GM23338 (cell line): ENCODE measurements around the gene BLOC1S1. TPM values are rescaled to one million over a fixed set of nuclear protein-coding genes. Genes with fewer than 3 reads are reported as not detected.
A peak's percentile ranks its signal among the peaks of the same experiment; 100 is the strongest.

Experiments used
- ATAC-seq: fragments of 200-7000 bp; cut with Tn5 transposase; 3 replicates; pipeline ENCODE4 v1.9.1; 2020
- DNase-seq: peaks from one replicate; pipeline ENCODE4 v3.0.0-alpha.2; 2015; ENCODE audit warnings: low spot score
- H2AFZ ChIP-seq: fragments of 200-600 bp; sonication (generic); 2 replicates; pipeline ENCODE4 v1.8.0; 2016; ENCODE audit warnings: antibody characterized with exemption, mild to moderate bottlenecking, moderate library complexity
- H3F3A ChIP-seq: fragments of 200-600 bp; sonication (generic); replicated peaks from 2 replicates; pipeline ENCODE4 v1.8.0; 2017; ENCODE audit warnings: antibody characterized with exemption, mixed run types, low read depth
- H3K27ac ChIP-seq: fragments of 200-600 bp; sonication (generic); 2 replicates; pipeline ENCODE4 v1.6.1; 2016; ENCODE audit warnings: low read depth
- H3K27me3 ChIP-seq: fragments of 200-600 bp; sonication (generic); 2 replicates; pipeline ENCODE4 v1.8.0; 2016; ENCODE audit warnings: mild to moderate bottlenecking, mixed run types, moderate library complexity; ENCODE audit not compliant: insufficient read depth
- H3K36me3 ChIP-seq: fragments of 200-600 bp; sonication (generic); 2 replicates; pipeline ENCODE4 v1.8.0; 2016; ENCODE audit warnings: mild to moderate bottlenecking; ENCODE audit not compliant: insufficient read depth
- H3K4me1 ChIP-seq: fragments of 200-600 bp; sonication (generic); 2 replicates; pipeline ENCODE4 v1.8.0; 2016; ENCODE audit warnings: mild to moderate bottlenecking, moderate library complexity; ENCODE audit not compliant: insufficient read depth
- H3K4me2 ChIP-seq: fragments of 200-600 bp; sonication (generic); 2 replicates; pipeline ENCODE4 v1.7.1; 2017; ENCODE audit warnings: mixed run types
- H3K4me3 ChIP-seq: fragments of 200-600 bp; sonication (generic); 2 replicates; pipeline ENCODE4 v1.6.1; 2016; ENCODE audit warnings: mixed run types
- H3K79me2 ChIP-seq: fragments of 200-600 bp; sonication (generic); replicated peaks from 2 replicates; pipeline ENCODE4 v1.8.0; 2017; ENCODE audit warnings: mild to moderate bottlenecking; ENCODE audit not compliant: insufficient read depth
- H3K9me2 ChIP-seq: fragments of 200-600 bp; sonication (generic); 2 replicates; pipeline ENCODE4 v1.8.0; 2017; ENCODE audit not compliant: insufficient read depth
- H4K20me1 ChIP-seq: fragments of 200-600 bp; sonication (generic); replicated peaks from 2 replicates; pipeline ENCODE4 v1.8.0; 2017; ENCODE audit warnings: mild to moderate bottlenecking; ENCODE audit not compliant: insufficient read depth
- H3K27ac Mint-ChIP-seq: 2 replicates; pipeline ENCODE4 v1.8.0; 2020; ENCODE audit warnings: inconsistent platforms, mild to moderate bottlenecking, moderate library complexity, mixed read lengths
- H3K27me3 Mint-ChIP-seq: 3 replicates; pipeline ENCODE4 v1.8.0; 2022; ENCODE audit warnings: low read depth, mild to moderate bottlenecking, moderate library complexity, mixed read lengths, inconsistent platforms; ENCODE audit not compliant: insufficient read depth, poor library complexity
- H3K36me3 Mint-ChIP-seq: 3 replicates; pipeline ENCODE4 v1.8.0; 2021; ENCODE audit warnings: low read depth, mild to moderate bottlenecking, inconsistent platforms, moderate library complexity, mixed read lengths
- H3K4me1 Mint-ChIP-seq: 3 replicates; pipeline ENCODE4 v1.8.0; 2020; ENCODE audit warnings: mild to moderate bottlenecking, inconsistent platforms, mixed read lengths
- H3K4me3 Mint-ChIP-seq: 3 replicates; pipeline ENCODE4 v1.8.0; 2021; ENCODE audit warnings: moderate library complexity, mild to moderate bottlenecking, inconsistent platforms, mixed read lengths
- H3K9me3 Mint-ChIP-seq: 3 replicates; pipeline ENCODE4 v1.8.0; 2020; ENCODE audit warnings: moderate library complexity, mild to moderate bottlenecking, inconsistent platforms, mixed read lengths
- EZH2phosphoT487 ChIP-seq: fragments of 200-600 bp; sonication (generic); IDR thresholded peaks from one replicate; pipeline ENCODE4 v1.8.1; 2018; ENCODE audit warnings: antibody characterized with exemption; ENCODE audit not compliant: unreplicated experiment
- JUNB ChIP-seq: IDR thresholded peaks from one replicate; pipeline ENCODE4 v1.6.1; 2016; ENCODE audit warnings: antibody characterized with exemption; ENCODE audit not compliant: unreplicated experiment
- POLR2AphosphoS5 ChIP-seq: IDR thresholded peaks from 2 replicates; pipeline ENCODE4 v1.6.1; 2016; ENCODE audit warnings: antibody characterized with exemption, low read depth
- ZNF114 ChIP-seq: fragments of 250-450 bp; sonication (Bioruptor Pico); IDR thresholded peaks from 2 replicates; pipeline ENCODE4 v1.5.0; 2020; ENCODE audit warnings: mild to moderate bottlenecking, moderate library complexity
- polyA plus RNA-seq: library from polyadenylated mRNA; unstranded; fragments of >200 nt; fragmentation: Nextera tagmentation; extraction: Ambion mirVana; gene quantifications from 2 replicates; pipeline ENCODE4 v1.2.1, GENCODE V29; 2016
- total RNA-seq: library from RNA; depleted of rRNA; stranded (reverse); fragments of >200 nt; shearing (Covaris generic); gene quantifications from 2 replicates; pipeline ENCODE4 v1.2.3, GENCODE V29; 2014
- TF ChIP-seq, protein P1 (sequence below), 2 experiments: fragments of 200-600 bp in 1 of 2; sonication (generic) in 1 of 2; conservative IDR thresholded peaks; 2 replicates each; pipeline versions ENCODE4 v1.5.1 to v1.6.1; 2016 to 2017; ENCODE audit warnings: antibody characterized with exemption in 2 of 2, low read depth in 2 of 2, mild to moderate bottlenecking in 2 of 2, moderate library complexity in 1 of 2
- TF ChIP-seq, protein P2 (sequence below): fragments of 250-450 bp; sonication (Bioruptor Pico); IDR thresholded peaks from 2 replicates; pipeline ENCODE4 v1.5.0; 2020; ENCODE audit warnings: mild to moderate bottlenecking, moderate library complexity
- TF ChIP-seq, protein P3 (sequence below): IDR thresholded peaks from 2 replicates; pipeline ENCODE4 v1.6.1; 2016; ENCODE audit warnings: antibody characterized with exemption

Gene BLOC1S1
- total and polyA plus RNA-seq, 2 experiments from 2014 or later, result 68.3 to 174 TPM

DNA sequence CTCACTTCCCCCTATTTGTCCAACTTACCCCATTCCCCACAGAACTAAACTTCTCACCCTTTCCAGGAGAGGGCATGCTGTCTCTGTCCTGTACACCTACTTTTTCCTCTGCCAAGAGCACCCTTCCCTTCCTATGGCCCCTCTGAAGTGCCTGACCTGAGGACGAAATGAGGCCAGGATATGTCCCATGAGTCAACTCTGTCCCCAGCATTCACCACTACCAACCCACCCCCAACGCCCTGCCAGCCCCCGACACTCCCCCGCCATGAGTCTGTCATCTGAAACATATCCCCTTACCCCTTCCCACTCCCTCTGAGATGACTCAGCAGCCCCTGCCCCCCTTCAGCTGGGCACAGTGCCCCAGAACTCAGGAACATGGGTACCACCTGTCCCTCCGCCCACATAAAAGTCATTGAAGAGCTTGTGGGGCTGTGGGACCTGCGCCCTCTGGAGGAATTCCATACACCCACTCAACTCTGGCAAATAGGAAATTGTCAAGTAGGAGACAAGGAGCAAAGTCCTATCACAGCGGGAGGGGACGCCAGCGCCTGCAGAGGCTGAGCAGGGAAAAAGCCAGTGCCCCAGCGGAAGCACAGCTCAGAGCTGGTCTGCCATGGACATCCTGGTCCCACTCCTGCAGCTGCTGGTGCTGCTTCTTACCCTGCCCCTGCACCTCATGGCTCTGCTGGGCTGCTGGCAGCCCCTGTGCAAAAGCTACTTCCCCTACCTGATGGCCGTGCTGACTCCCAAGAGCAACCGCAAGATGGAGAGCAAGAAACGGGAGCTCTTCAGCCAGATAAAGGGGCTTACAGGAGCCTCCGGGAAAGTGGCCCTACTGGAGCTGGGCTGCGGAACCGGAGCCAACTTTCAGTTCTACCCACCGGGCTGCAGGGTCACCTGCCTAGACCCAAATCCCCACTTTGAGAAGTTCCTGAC lies 34.4 kb upstream of the BLOC1S1 start:
- ATAC-seq (peak; percentile 94), DNase-seq (peak; percentile 94)
- no peaks in the 10 kb centered on the region for H4K20me1 ChIP-seq
- no peak overlapping the region for H3K27ac Mint-ChIP-seq
- H3K36me3 ChIP-seq, result no peaks in the 10 kb centered on the region
- 0 out of 2 replicates have a peak, but pooled peaks cover 2% of the 10 kb centered on the region for H3K9me2 ChIP-seq
- H3K27me3 Mint-ChIP-seq, result peaks cover 20% of the 10 kb centered on the region
- H3K4me1 ChIP-seq, result peaks cover 6% of the 10 kb centered on the region; the same call in 1 of the 2 replicates
- TF ChIP-seq POLR2AphosphoS5, result 0 out of 2 replicates have a peak, but pooled peaks have one; percentile 19
- TF ChIP-seq, protein P1, sequence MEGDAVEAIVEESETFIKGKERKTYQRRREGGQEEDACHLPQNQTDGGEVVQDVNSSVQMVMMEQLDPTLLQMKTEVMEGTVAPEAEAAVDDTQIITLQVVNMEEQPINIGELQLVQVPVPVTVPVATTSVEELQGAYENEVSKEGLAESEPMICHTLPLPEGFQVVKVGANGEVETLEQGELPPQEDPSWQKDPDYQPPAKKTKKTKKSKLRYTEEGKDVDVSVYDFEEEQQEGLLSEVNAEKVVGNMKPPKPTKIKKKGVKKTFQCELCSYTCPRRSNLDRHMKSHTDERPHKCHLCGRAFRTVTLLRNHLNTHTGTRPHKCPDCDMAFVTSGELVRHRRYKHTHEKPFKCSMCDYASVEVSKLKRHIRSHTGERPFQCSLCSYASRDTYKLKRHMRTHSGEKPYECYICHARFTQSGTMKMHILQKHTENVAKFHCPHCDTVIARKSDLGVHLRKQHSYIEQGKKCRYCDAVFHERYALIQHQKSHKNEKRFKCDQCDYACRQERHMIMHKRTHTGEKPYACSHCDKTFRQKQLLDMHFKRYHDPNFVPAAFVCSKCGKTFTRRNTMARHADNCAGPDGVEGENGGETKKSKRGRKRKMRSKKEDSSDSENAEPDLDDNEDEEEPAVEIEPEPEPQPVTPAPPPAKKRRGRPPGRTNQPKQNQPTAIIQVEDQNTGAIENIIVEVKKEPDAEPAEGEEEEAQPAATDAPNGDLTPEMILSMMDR (conservative IDR thresholded peaks at IDR 0.05; ENCODE audit: low read depth in 2 of 2), result peak; percentile 63 to 73
- TF ChIP-seq, protein P2, sequence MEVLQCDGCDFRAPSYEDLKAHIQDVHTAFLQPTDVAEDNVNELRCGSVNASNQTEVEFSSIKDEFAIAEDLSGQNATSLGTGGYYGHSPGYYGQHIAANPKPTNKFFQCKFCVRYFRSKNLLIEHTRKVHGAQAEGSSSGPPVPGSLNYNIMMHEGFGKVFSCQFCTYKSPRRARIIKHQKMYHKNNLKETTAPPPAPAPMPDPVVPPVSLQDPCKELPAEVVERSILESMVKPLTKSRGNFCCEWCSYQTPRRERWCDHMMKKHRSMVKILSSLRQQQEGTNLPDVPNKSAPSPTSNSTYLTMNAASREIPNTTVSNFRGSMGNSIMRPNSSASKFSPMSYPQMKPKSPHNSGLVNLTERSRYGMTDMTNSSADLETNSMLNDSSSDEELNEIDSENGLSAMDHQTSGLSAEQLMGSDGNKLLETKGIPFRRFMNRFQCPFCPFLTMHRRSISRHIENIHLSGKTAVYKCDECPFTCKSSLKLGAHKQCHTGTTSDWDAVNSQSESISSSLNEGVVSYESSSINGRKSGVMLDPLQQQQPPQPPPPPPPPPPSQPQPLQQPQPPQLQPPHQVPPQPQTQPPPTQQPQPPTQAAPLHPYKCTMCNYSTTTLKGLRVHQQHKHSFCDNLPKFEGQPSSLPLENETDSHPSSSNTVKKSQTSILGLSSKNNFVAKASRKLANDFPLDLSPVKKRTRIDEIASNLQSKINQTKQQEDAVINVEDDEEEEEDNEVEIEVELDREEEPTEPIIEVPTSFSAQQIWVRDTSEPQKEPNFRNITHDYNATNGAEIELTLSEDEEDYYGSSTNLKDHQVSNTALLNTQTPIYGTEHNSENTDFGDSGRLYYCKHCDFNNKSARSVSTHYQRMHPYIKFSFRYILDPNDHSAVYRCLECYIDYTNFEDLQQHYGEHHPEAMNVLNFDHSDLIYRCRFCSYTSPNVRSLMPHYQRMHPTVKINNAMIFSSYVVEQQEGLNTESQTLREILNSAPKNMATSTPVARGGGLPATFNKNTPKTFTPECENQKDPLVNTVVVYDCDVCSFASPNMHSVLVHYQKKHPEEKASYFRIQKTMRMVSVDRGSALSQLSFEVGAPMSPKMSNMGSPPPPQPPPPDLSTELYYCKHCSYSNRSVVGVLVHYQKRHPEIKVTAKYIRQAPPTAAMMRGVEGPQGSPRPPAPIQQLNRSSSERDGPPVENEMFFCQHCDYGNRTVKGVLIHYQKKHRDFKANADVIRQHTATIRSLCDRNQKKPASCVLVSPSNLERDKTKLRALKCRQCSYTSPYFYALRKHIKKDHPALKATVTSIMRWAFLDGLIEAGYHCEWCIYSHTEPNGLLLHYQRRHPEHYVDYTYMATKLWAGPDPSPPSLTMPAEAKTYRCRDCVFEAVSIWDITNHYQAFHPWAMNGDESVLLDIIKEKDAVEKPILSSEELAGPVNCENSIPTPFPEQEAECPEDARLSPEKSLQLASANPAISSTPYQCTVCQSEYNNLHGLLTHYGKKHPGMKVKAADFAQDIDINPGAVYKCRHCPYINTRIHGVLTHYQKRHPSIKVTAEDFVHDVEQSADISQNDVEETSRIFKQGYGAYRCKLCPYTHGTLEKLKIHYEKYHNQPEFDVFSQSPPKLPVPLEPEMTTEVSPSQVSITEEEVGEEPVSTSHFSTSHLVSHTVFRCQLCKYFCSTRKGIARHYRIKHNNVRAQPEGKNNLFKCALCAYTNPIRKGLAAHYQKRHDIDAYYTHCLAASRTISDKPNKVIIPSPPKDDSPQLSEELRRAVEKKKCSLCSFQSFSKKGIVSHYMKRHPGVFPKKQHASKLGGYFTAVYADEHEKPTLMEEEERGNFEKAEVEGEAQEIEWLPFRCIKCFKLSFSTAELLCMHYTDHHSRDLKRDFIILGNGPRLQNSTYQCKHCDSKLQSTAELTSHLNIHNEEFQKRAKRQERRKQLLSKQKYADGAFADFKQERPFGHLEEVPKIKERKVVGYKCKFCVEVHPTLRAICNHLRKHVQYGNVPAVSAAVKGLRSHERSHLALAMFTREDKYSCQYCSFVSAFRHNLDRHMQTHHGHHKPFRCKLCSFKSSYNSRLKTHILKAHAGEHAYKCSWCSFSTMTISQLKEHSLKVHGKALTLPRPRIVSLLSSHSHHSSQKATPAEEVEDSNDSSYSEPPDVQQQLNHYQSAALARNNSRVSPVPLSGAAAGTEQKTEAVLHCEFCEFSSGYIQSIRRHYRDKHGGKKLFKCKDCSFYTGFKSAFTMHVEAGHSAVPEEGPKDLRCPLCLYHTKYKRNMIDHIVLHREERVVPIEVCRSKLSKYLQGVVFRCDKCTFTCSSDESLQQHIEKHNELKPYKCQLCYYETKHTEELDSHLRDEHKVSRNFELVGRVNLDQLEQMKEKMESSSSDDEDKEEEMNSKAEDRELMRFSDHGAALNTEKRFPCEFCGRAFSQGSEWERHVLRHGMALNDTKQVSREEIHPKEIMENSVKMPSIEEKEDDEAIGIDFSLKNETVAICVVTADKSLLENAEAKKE (CRISPR knock-in tag), result no peak
- TF ChIP-seq ZNF114 (CRISPR knock-in tag), result no peak
- no peak for TF ChIP-seq JUNB
- TF ChIP-seq EZH2phosphoT487, result no peak
- TF ChIP-seq, protein P3, sequence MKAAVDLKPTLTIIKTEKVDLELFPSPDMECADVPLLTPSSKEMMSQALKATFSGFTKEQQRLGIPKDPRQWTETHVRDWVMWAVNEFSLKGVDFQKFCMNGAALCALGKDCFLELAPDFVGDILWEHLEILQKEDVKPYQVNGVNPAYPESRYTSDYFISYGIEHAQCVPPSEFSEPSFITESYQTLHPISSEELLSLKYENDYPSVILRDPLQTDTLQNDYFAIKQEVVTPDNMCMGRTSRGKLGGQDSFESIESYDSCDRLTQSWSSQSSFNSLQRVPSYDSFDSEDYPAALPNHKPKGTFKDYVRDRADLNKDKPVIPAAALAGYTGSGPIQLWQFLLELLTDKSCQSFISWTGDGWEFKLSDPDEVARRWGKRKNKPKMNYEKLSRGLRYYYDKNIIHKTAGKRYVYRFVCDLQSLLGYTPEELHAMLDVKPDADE, result no peak
- H3K9me3 Mint-ChIP-seq, result no peaks in the 10 kb centered on the region
- peaks cover 13% of the 10 kb centered on the region for H3K4me1 Mint-ChIP-seq
- no peaks in the 10 kb centered on the region for H3K79me2 ChIP-seq
- peak overlapping the region; percentile 96 for H2AFZ ChIP-seq
- peak overlapping the region; percentile 59 for H3K4me3 Mint-ChIP-seq
- H3F3A ChIP-seq, result no peaks in the 10 kb centered on the region
- no peak overlapping the region for H3K27ac ChIP-seq
- H3K4me2 ChIP-seq, result peak overlapping the region; percentile 81
- no peaks in the 10 kb centered on the region for H3K27me3 ChIP-seq
- peaks cover 3% of the 10 kb centered on the region; the same call in 1 of the 3 replicates for H3K36me3 Mint-ChIP-seq
- H3K4me3 ChIP-seq, result peak overlapping the region; percentile 46
